ENCODE data around the gene NATD1.

The NATD1 gene

GRCh38 chr17:21252796-21253645 is at the start of gene NATD1:
Gene NATD1, minus strand, starts transcription at chr17:21253410. Its CDS starts 146 bp downstream, at chr17:21253264.
- DNase-seq: peak; percentile 88 to 93 (median 89)

GRCh38 chr17:21301593-21302550 is 48.7 kb upstream of the NATD1 start:
- DNase-seq: no peak

- DNase-seq: no peak
These were observed 47.7 kb upstream of the NATD1 start for GRCh38 chr17:21300601-21301571.

- no peak for DNase-seq
These were observed 46.9 kb upstream of the NATD1 start for GRCh38 chr17:21299981-21300600.

- no peak for DNase-seq
These were observed 45.8 kb upstream of the NATD1 start for GRCh38 chr17:21298983-21299519.

GRCh38 chr17:21298056-21298982 is 45.1 kb upstream of the NATD1 start:
- DNase-seq: no peak

- no peak for DNase-seq
These were observed 44.4 kb upstream of the NATD1 start for GRCh38 chr17:21297597-21297996.

- no peak for DNase-seq
These were observed 43.9 kb upstream of the NATD1 start for GRCh38 chr17:21297026-21297520.

- DNase-seq: no peak
These were observed 43.2 kb upstream of the NATD1 start for GRCh38 chr17:21296097-21297025.

- DNase-seq: no peak
These were observed 42.1 kb upstream of the NATD1 start for GRCh38 chr17:21295036-21295952.

- no peak for DNase-seq
These were observed 41.3 kb upstream of the NATD1 start for GRCh38 chr17:21294321-21295035.

- no peak for DNase-seq
These were observed 40.6 kb upstream of the NATD1 start for GRCh38 chr17:21293831-21294210.

- DNase-seq: no peak
These were observed 39.9 kb upstream of the NATD1 start for GRCh38 chr17:21292867-21293830.

- no peak for DNase-seq
These were observed 38.7 kb upstream of the NATD1 start for GRCh38 chr17:21291862-21292261.

GRCh38 chr17:21291357-21291756 is 38.1 kb upstream of the NATD1 start:
- no peak for DNase-seq

Measured in suppressor macrophage treated with lipopolysaccharide for 1 hour (primary cell).